ENCODE results near the gene C1orf94. TPM values are rescaled to one million over a fixed set of nuclear protein-coding genes. Genes with fewer than 3 reads are reported as not detected.

C1orf94 gene
- total and polyA plus RNA-seq, 2 donors = 0.09 TPM; not detected in 1

DNA sequence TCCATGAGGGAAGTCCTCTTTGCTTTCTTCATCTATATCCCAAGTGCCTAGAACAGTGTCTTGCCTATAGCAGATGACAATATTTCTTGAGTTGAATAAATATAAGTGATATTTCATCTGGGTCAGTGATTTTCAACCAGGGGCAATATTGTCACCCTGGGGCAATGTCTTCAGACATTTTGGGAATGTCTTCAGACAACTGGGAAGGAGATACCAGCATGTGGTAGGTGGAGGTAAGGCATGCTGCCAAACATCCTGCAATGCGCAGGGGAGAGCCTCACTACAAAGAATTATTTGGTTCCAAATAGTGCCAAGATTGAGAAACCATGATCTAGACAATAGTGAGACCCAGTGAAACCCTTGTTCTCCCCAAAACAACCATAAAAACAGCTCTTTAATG is 54.7 kb downstream of the C1orf94 start:
- 91% methylated on average over 1 of the region's 1 CpG for WGBS
- H3K36me3 ChIP-seq (ENCODE audit: control insufficient read depth in 2 of 2, insufficient read depth in 2 of 2, low read length in 1 of 2) = no peaks in the 10 kb centered on the region
- no peak for DNase-seq (ENCODE audit: low read depth in 6 of 9, low spot score in 9 of 9)
- H3K27ac ChIP-seq (ENCODE audit: low read depth in 1 of 2, low read length in 1 of 2) = no peak overlapping the region
- H3K4me1 ChIP-seq (ENCODE audit: control insufficient read depth in 2 of 2, insufficient read depth in 2 of 2, low read length in 2 of 2) = no peaks in the 10 kb centered on the region
- H3K27me3 ChIP-seq (ENCODE audit: control insufficient read depth in 2 of 2, insufficient read depth in 1 of 2, low read length in 1 of 2) = no peaks in the 10 kb centered on the region
- H3K9me3 ChIP-seq (ENCODE audit: control insufficient read depth in 2 of 2, insufficient read depth in 1 of 2, low read length in 1 of 2) = no peaks in the 10 kb centered on the region
- H3K4me3 ChIP-seq (ENCODE audit: low read length in 2 of 2) = no peak overlapping the region

- H3K27ac ChIP-seq (ENCODE audit: low read depth in 1 of 2, low read length in 1 of 2) = no peak overlapping the region
- no peaks in the 10 kb centered on the region for H3K27me3 ChIP-seq (ENCODE audit: control insufficient read depth in 2 of 2, insufficient read depth in 1 of 2, low read length in 1 of 2)
- H3K4me3 ChIP-seq (ENCODE audit: low read length in 2 of 2) = no peak overlapping the region
- no peak for DNase-seq (ENCODE audit: low read depth in 6 of 9, low spot score in 9 of 9)
- H3K4me1 ChIP-seq (ENCODE audit: control insufficient read depth in 2 of 2, insufficient read depth in 2 of 2, low read length in 2 of 2) = no peaks in the 10 kb centered on the region
- no peaks in the 10 kb centered on the region for H3K9me3 ChIP-seq (ENCODE audit: control insufficient read depth in 2 of 2, insufficient read depth in 1 of 2, low read length in 1 of 2)
- 97% methylated on average over 2 of the region's 2 CpGs for WGBS
- H3K36me3 ChIP-seq (ENCODE audit: control insufficient read depth in 2 of 2, insufficient read depth in 2 of 2, low read length in 1 of 2) = no peaks in the 10 kb centered on the region
Measured at GRCh38 chr1:34235594-34235993, 58.9 kb downstream of the C1orf94 start.

DNA sequence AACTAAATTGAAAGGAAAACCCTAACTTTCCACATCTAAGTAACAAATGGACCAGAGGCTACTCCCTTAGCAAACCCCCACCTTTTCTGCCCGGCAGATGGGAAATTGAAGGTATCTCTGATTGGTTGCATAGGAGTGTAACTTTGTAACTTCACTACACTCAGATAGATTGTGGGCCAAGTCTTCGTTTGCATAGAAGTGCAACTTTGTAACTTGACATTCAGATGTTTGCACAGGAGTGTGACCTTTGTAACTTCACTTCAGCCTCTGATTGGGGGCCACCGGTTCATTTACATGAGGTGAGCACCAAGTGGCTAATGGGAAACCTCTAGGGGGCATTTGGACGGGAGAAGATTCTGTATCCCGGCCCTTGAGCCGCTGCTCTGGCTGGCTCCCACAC is 59.4 kb downstream of the C1orf94 start:
- Histone ChIP-seq H3K27ac (ENCODE audit: low read depth in 1 of 2, low read length in 1 of 2) (no peak overlapping the region), H3K9me3 (ENCODE audit: control insufficient read depth in 2 of 2, insufficient read depth in 1 of 2, low read length in 1 of 2) (no peaks in the 10 kb centered on the region), H3K4me3 (ENCODE audit: low read length in 2 of 2) (no peak overlapping the region), H3K27me3 (ENCODE audit: control insufficient read depth in 2 of 2, insufficient read depth in 1 of 2, low read length in 1 of 2) (no peaks in the 10 kb centered on the region), H3K4me1 (ENCODE audit: control insufficient read depth in 2 of 2, insufficient read depth in 2 of 2, low read length in 2 of 2) (no peaks in the 10 kb centered on the region), H3K36me3 (ENCODE audit: control insufficient read depth in 2 of 2, insufficient read depth in 2 of 2, low read length in 1 of 2) (no peaks in the 10 kb centered on the region)
- 63% methylated on average over 6 of the region's 6 CpGs for WGBS
- DNase-seq (ENCODE audit: low read depth in 6 of 9, low spot score in 9 of 9) = no peak

- WGBS = 72% methylated on average over 8 of the region's 8 CpGs
- DNase-seq (ENCODE audit: low read depth in 6 of 9, low spot score in 9 of 9) = no peak
- Histone ChIP-seq H3K4me3 (ENCODE audit: low read length in 2 of 2) (no peak overlapping the region), H3K27me3 (ENCODE audit: control insufficient read depth in 2 of 2, insufficient read depth in 1 of 2, low read length in 1 of 2) (no peaks in the 10 kb centered on the region), H3K4me1 (ENCODE audit: control insufficient read depth in 2 of 2, insufficient read depth in 2 of 2, low read length in 2 of 2) (no peaks in the 10 kb centered on the region), H3K27ac (ENCODE audit: low read depth in 1 of 2, low read length in 1 of 2) (no peak overlapping the region), H3K36me3 (ENCODE audit: control insufficient read depth in 2 of 2, insufficient read depth in 2 of 2, low read length in 1 of 2) (no peaks in the 10 kb centered on the region), H3K9me3 (ENCODE audit: control insufficient read depth in 2 of 2, insufficient read depth in 1 of 2, low read length in 1 of 2) (no peaks in the 10 kb centered on the region)
Measured at GRCh38 chr1:34237151-34237815, 60.6 kb downstream of the C1orf94 start.

DNA sequence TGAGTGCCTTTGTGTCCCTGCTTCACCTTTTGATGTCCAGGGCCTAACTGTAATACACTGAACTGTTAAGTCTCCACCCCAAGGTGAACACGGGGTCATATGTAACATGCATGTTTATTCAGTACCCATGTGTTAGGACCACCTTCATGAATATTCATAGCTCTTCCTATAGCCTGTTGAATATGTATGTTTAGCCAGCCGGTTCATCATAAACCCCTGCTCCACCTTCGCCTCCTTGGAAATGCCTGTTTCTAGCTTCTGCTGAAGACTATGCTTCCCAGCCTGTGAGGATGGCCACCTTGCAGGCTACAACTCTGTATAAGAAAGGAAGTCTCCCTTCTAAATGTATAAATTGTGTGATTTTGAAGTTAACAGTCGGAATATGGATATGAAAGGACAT is 69.3 kb downstream of the C1orf94 start:
- H3K27ac ChIP-seq (ENCODE audit: low read depth in 1 of 2, low read length in 1 of 2) = no peak overlapping the region
- H3K27me3 ChIP-seq (ENCODE audit: control insufficient read depth in 2 of 2, insufficient read depth in 1 of 2, low read length in 1 of 2) = no peaks in the 10 kb centered on the region
- no peak for DNase-seq (ENCODE audit: low read depth in 6 of 9, low spot score in 9 of 9)
- H3K4me3 ChIP-seq (ENCODE audit: low read length in 2 of 2) = no peak overlapping the region
- WGBS = 78% methylated on average over 4 of the region's 4 CpGs
- no peaks in the 10 kb centered on the region for H3K4me1 ChIP-seq (ENCODE audit: control insufficient read depth in 2 of 2, insufficient read depth in 2 of 2, low read length in 2 of 2)
- H3K9me3 ChIP-seq (ENCODE audit: control insufficient read depth in 2 of 2, insufficient read depth in 1 of 2, low read length in 1 of 2) = no peaks in the 10 kb centered on the region
- no peaks in the 10 kb centered on the region for H3K36me3 ChIP-seq (ENCODE audit: control insufficient read depth in 2 of 2, insufficient read depth in 2 of 2, low read length in 1 of 2)

DNA sequence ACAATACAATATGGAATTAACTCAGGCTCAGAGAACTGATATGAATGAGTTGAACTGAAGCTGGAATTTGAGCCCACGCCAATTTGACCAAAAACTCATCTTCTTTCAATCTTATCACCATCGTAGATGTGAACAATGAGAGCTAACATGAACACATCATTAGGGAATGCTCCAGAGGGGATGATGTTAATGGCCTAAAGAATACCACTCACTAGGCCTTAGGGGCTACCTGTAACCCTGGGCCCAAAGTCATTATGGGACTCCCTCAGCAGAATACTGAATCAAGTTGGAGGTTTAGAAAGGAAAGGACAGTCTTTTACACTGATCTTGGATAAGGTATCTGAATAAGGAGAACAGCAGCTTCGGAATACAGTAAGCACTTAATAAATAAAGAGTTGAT is 73.6 kb downstream of the C1orf94 start:
- Histone ChIP-seq H3K36me3 (ENCODE audit: control insufficient read depth in 2 of 2, insufficient read depth in 2 of 2, low read length in 1 of 2) (no peaks in the 10 kb centered on the region), H3K9me3 (ENCODE audit: control insufficient read depth in 2 of 2, insufficient read depth in 1 of 2, low read length in 1 of 2) (no peaks in the 10 kb centered on the region), H3K4me1 (ENCODE audit: control insufficient read depth in 2 of 2, insufficient read depth in 2 of 2, low read length in 2 of 2) (no peaks in the 10 kb centered on the region), H3K27me3 (ENCODE audit: control insufficient read depth in 2 of 2, insufficient read depth in 1 of 2, low read length in 1 of 2) (no peaks in the 10 kb centered on the region), H3K4me3 (ENCODE audit: low read length in 2 of 2) (no peak overlapping the region), H3K27ac (ENCODE audit: low read depth in 1 of 2, low read length in 1 of 2) (no peak overlapping the region)
- WGBS = 57% methylated on average over 3 of the region's 3 CpGs
- DNase-seq (ENCODE audit: low read depth in 6 of 9, low spot score in 9 of 9) = no peak

DNA sequence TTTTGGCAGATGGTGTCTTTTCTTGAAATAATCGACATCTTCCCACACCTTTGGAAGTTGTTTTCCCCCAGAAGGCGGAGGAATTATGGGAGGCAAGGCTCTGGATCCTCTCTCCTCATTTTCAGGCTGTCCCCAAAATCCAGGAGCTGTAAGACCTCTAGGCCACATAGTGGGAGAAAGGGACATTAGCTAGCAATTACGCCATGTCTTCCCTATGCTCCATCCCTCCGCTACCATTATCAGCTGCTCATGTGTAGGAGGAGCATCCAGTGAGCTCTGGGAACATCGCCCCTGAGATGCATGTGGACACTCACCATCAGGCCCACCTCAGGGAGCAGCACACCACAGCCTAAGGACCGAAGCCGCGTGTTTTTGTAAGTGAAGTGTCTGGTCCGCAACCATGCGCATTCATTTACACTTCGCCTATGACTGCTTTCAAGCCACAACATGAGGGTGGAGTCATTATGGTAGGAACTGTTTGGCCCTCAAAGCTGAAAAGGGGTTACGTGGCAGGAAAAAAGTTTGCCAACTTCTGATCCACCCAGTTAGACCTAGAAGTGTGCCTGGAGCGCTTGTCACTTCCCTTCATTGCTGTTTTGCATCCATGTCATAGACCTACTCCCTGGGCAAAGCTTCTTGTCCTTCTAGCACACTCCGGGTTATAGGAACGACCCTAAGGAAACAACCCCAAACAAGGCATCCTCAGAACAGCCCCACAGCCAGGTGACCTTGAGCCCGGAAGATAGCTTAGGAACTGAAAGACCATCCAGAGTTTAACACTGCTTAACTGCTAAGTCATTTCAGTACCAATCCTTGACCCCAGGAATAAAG is 85.5 kb downstream of the C1orf94 start:
- no peaks in the 10 kb centered on the region for H3K36me3 ChIP-seq (ENCODE audit: control insufficient read depth in 2 of 2, insufficient read depth in 2 of 2, low read length in 1 of 2)
- no peak for DNase-seq (ENCODE audit: low read depth in 6 of 9, low spot score in 9 of 9)
- 95% methylated on average over 16 of the region's 16 CpGs for WGBS

DNA sequence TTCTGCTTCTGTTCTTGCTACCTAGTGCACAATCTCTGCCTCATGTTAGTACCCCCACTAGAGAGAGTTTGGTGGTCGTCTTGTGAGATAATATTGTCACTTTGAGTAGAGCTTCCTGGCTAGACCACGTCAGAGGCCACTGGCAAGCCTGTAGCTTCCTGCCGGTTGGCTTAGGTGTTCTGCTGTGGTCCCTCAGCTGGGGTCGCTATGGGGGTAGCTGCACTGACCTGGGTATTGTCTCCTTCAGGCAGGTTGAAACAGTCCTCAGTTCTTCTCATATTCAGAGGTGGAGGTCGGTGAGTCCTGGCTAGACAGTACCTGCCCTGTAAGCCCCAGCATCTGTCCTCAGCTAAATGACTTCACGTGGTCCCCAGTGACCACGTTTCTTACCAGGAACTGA is 86.2 kb downstream of the C1orf94 start:
- WGBS = 72% methylated on average over 7 of the region's 7 CpGs
- DNase-seq (ENCODE audit: low read depth in 6 of 9, low spot score in 9 of 9) = no peak
- no peaks in the 10 kb centered on the region for H3K9me3 ChIP-seq (ENCODE audit: control insufficient read depth in 2 of 2, insufficient read depth in 1 of 2, low read length in 1 of 2)
- H3K4me3 ChIP-seq (ENCODE audit: low read length in 2 of 2) = no peak overlapping the region
- no peaks in the 10 kb centered on the region for H3K36me3 ChIP-seq (ENCODE audit: control insufficient read depth in 2 of 2, insufficient read depth in 2 of 2, low read length in 1 of 2)
- no peaks in the 10 kb centered on the region for H3K4me1 ChIP-seq (ENCODE audit: control insufficient read depth in 2 of 2, insufficient read depth in 2 of 2, low read length in 2 of 2)
- peaks cover 0 to 4% of the 10 kb centered on the region in 2 donors for H3K27me3 ChIP-seq (ENCODE audit: control insufficient read depth in 2 of 2, insufficient read depth in 1 of 2, low read length in 1 of 2)
- H3K27ac ChIP-seq (ENCODE audit: low read depth in 1 of 2, low read length in 1 of 2) = no peak overlapping the region

More for the DNA sequence above, 85.5 kb downstream of the C1orf94 start:
- peaks cover 0 to 4% of the 10 kb centered on the region in 2 donors for H3K27me3 ChIP-seq (ENCODE audit: control insufficient read depth in 2 of 2, insufficient read depth in 1 of 2, low read length in 1 of 2)
- H3K27ac ChIP-seq (ENCODE audit: low read depth in 1 of 2, low read length in 1 of 2) = no peak overlapping the region
- H3K9me3 ChIP-seq (ENCODE audit: control insufficient read depth in 2 of 2, insufficient read depth in 1 of 2, low read length in 1 of 2) = no peaks in the 10 kb centered on the region
- no peaks in the 10 kb centered on the region for H3K4me1 ChIP-seq (ENCODE audit: control insufficient read depth in 2 of 2, insufficient read depth in 2 of 2, low read length in 2 of 2)
- no peak overlapping the region for H3K4me3 ChIP-seq (ENCODE audit: low read length in 2 of 2)

GRCh38 chr1:34263406-34263805 is 86.7 kb downstream of the C1orf94 start:
- no peak for DNase-seq (ENCODE audit: low read depth in 6 of 9, low spot score in 9 of 9)
- WGBS = 85% methylated on average over 4 of the region's 4 CpGs
- Histone ChIP-seq H3K27me3 (ENCODE audit: control insufficient read depth in 2 of 2, insufficient read depth in 1 of 2, low read length in 1 of 2) (peaks cover 0 to 4% of the 10 kb centered on the region in 2 donors), H3K4me3 (ENCODE audit: low read length in 2 of 2) (no peak overlapping the region), H3K27ac (ENCODE audit: low read depth in 1 of 2, low read length in 1 of 2) (no peak overlapping the region), H3K36me3 (ENCODE audit: control insufficient read depth in 2 of 2, insufficient read depth in 2 of 2, low read length in 1 of 2) (no peaks in the 10 kb centered on the region), H3K9me3 (ENCODE audit: control insufficient read depth in 2 of 2, insufficient read depth in 1 of 2, low read length in 1 of 2) (no peaks in the 10 kb centered on the region), H3K4me1 (ENCODE audit: control insufficient read depth in 2 of 2, insufficient read depth in 2 of 2, low read length in 2 of 2) (no peaks in the 10 kb centered on the region)
